Upper lobe of left lung (tissue), 4 donors: ENCODE results near the gene SEC31B.

Experiments used
- POLR2A ChIP-seq, 4 donors: fragments of 450-650 bp; IDR thresholded peaks; one replicate each; pipeline ENCODE4 v1.5.1; 2016 to 2017; ENCODE audit warnings: antibody characterized with exemption in 4 of 4, mild to moderate bottlenecking in 2 of 4
- POLR2AphosphoS5 ChIP-seq, 2 donors: sonication (generic); formaldehyde crosslinking; IDR thresholded peaks; one replicate each; pipeline ENCODE4 v1.5.1; 2017; ENCODE audit warnings: antibody characterized with exemption in 2 of 2
- TF ChIP-seq, protein P1 (sequence below), 6 experiments: fragments of 450-650 bp in 4 of 6; fragments of 200-600 bp in 2 of 6; sonication (generic) in 2 of 6; IDR thresholded peaks; one replicate each; pipeline ENCODE4 v1.5.1; 2016 to 2019; ENCODE audit warnings: antibody characterized with exemption in 6 of 6

DNA sequence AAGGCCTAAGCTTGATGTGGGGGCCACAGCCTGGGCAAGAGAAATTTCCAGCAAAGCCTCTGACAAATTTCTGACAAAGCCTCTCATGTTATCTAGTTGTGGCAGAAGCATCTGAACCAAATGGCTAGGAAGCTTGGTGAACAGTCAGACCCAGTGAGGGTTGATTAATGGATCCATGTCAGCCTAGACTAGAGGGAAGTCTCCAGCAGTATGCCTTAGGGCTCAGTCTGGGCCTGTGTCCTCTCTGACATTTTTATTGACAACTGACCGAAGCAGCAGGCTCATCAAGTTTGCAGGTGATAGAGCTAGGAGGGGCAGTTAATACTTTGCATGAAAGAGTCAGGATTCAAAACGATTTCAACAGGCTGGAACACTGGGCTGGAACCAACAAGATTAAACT, 41.3 kb upstream of the SEC31B start:
- TF ChIP-seq POLR2AphosphoS5 (IDR thresholded peaks at IDR 0.05) (no peak), POLR2A (IDR thresholded peaks at IDR 0.05) (no peak)
- TF ChIP-seq, protein P1, sequence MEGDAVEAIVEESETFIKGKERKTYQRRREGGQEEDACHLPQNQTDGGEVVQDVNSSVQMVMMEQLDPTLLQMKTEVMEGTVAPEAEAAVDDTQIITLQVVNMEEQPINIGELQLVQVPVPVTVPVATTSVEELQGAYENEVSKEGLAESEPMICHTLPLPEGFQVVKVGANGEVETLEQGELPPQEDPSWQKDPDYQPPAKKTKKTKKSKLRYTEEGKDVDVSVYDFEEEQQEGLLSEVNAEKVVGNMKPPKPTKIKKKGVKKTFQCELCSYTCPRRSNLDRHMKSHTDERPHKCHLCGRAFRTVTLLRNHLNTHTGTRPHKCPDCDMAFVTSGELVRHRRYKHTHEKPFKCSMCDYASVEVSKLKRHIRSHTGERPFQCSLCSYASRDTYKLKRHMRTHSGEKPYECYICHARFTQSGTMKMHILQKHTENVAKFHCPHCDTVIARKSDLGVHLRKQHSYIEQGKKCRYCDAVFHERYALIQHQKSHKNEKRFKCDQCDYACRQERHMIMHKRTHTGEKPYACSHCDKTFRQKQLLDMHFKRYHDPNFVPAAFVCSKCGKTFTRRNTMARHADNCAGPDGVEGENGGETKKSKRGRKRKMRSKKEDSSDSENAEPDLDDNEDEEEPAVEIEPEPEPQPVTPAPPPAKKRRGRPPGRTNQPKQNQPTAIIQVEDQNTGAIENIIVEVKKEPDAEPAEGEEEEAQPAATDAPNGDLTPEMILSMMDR (IDR thresholded peaks at IDR 0.05) = no peak
